BLaER1 (cell line): ENCODE data around the gene HNRNPL.
A peak's percentile ranks its signal among the peaks of the same experiment; 100 is the strongest.

Source experiments
- H3K27ac ChIP-seq: shearing (Covaris generic); formaldehyde crosslinking; 2 replicates; pipeline ENCODE4 v1.8.1; 2022
- H3K27me3 ChIP-seq: shearing (Covaris generic); formaldehyde crosslinking; 2 replicates; pipeline ENCODE4 v1.8.1; 2022
- H3K36me3 ChIP-seq: shearing (Covaris generic); formaldehyde crosslinking; 2 replicates; pipeline ENCODE4 v1.8.1; 2022
- H3K4me1 ChIP-seq: shearing (Covaris generic); formaldehyde crosslinking; 2 replicates; pipeline ENCODE4 v1.8.1; 2022
- H3K4me2 ChIP-seq: shearing (Covaris generic); formaldehyde crosslinking; 2 replicates; pipeline ENCODE4 v1.8.1; 2022
- H3K4me3 ChIP-seq: shearing (Covaris generic); formaldehyde crosslinking; 2 replicates; pipeline ENCODE4 v1.8.1; 2022
- H3K9ac ChIP-seq: shearing (Covaris generic); formaldehyde crosslinking; 2 replicates; pipeline ENCODE4 v1.8.1; 2022
- H3K9me3 ChIP-seq: shearing (Covaris generic); formaldehyde crosslinking; 2 replicates; pipeline ENCODE4 v1.8.1; 2022
- H4K20me1 ChIP-seq: shearing (Covaris generic); formaldehyde crosslinking; 2 replicates; pipeline ENCODE4 v1.8.1; 2022
- Cebpa-rat ChIP-seq: shearing (Covaris generic); IDR thresholded peaks from 2 replicates; pipeline ENCODE4 v1.8.1; 2022

HNRNPL gene

GRCh38 chr19:38845374-38846024, 4.3 kb downstream of the HNRNPL start:
- Histone ChIP-seq H3K27ac (no peak overlapping the region; the same call in 1 of the 2 replicates), H3K9ac (peak overlapping the region; percentile 36), H3K9me3 (no peaks in the 10 kb centered on the region), H3K4me2 (peak overlapping the region; percentile 36; the same call in 1 of the 2 replicates), H4K20me1 (peaks cover 87% of the 10 kb centered on the region), H3K27me3 (no peaks in the 10 kb centered on the region), H3K4me1 (peaks cover 83% of the 10 kb centered on the region), H3K4me3 (no peak overlapping the region), H3K36me3 (peaks cover 83% of the 10 kb centered on the region)
- no peak for TF ChIP-seq Cebpa-rat

DNA sequence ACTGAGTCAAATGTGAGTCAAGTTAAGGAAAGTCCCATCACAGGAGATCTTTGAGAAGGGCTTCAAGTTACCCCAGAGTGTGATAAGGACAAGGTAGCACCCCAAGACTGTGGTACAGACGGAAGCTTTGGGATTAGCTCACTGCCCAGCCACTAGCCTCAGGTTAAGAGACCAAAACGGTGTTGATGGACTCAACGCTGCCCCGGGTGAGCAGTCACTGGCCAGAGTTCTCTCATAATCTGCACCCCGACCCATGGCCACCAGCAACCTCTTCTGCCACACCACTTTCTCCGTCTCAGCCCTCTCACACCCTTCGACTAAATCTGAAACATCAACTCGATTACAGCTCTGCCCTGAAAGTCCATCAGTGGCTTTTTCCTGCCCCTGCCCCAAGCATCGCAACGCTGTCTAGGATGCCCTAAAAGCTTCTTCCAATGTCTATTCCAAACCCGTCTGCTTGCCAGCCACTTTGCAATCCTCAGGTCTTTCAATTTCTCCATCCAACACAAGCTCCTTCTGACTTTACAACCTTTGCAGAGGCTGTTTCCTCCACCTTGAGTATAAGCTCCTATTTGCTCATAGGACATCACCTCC, 5.6 kb downstream of the HNRNPL start:
- no peak overlapping the region for H3K27ac ChIP-seq
- H3K36me3 ChIP-seq = peaks cover 96% of the 10 kb centered on the region
- peaks cover 86% of the 10 kb centered on the region for H3K4me1 ChIP-seq
- no peak for TF ChIP-seq Cebpa-rat
- H3K27me3 ChIP-seq = no peaks in the 10 kb centered on the region
- H4K20me1 ChIP-seq = peaks cover 100% of the 10 kb centered on the region
- peak overlapping the region; percentile 76 for H3K4me2 ChIP-seq
- no peak overlapping the region; the same call in 1 of the 2 replicates for H3K4me3 ChIP-seq
- H3K9ac ChIP-seq = peak overlapping the region; percentile 42
- H3K9me3 ChIP-seq = no peaks in the 10 kb centered on the region

DNA sequence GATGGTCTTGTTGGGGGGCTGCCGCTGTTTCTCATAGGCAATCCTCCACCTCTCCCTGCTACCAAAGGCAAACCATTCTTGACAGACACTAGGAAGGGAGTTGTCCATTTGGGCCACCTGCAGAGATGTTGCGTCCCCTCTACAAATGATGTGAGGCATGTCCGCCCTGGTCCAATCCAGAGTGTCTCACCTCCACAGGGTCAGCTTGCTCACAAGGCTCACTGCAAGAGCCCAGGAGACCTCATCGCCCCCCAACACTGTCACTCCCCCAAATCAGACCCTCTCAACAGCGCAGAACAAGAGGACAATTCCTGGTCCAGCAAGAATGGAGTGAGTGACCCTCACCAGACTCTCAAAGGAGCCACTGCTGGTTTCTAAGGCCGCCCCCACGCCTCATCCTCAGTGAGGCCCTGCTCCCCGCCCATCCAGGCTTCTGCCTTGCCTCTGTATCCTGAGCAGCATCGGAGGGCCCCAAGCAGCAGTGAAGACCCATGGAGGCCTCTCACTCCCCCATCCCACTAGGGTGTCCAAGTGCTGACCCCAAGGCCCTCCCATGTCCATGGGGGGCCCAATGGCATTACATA, 6.5 kb downstream of the HNRNPL start:
- Histone ChIP-seq H3K4me1 (peaks cover 80% of the 10 kb centered on the region), H3K4me2 (peak overlapping the region; percentile 76), H4K20me1 (peaks cover 100% of the 10 kb centered on the region), H3K27ac (peak overlapping the region; percentile 54), H3K9me3 (no peaks in the 10 kb centered on the region), H3K36me3 (peaks cover 100% of the 10 kb centered on the region), H3K4me3 (peak overlapping the region; percentile 42; the same call in 1 of the 2 replicates), H3K9ac (peak overlapping the region; percentile 42), H3K27me3 (no peaks in the 10 kb centered on the region)
- no peak for TF ChIP-seq Cebpa-rat

GRCh38 chr19:38842439-38843174, 7.2 kb downstream of the HNRNPL start:
- H3K4me3 ChIP-seq = peak overlapping the region; percentile 42
- no peaks in the 10 kb centered on the region for H3K27me3 ChIP-seq
- TF ChIP-seq Cebpa-rat = no peak
- peak overlapping the region; percentile 54 for H3K27ac ChIP-seq
- H4K20me1 ChIP-seq = peaks cover 100% of the 10 kb centered on the region
- H3K9ac ChIP-seq = peak overlapping the region; percentile 42
- H3K4me2 ChIP-seq = peak overlapping the region; percentile 76
- peaks cover 100% of the 10 kb centered on the region for H3K36me3 ChIP-seq
- no peaks in the 10 kb centered on the region for H3K9me3 ChIP-seq
- peaks cover 74% of the 10 kb centered on the region for H3K4me1 ChIP-seq

DNA sequence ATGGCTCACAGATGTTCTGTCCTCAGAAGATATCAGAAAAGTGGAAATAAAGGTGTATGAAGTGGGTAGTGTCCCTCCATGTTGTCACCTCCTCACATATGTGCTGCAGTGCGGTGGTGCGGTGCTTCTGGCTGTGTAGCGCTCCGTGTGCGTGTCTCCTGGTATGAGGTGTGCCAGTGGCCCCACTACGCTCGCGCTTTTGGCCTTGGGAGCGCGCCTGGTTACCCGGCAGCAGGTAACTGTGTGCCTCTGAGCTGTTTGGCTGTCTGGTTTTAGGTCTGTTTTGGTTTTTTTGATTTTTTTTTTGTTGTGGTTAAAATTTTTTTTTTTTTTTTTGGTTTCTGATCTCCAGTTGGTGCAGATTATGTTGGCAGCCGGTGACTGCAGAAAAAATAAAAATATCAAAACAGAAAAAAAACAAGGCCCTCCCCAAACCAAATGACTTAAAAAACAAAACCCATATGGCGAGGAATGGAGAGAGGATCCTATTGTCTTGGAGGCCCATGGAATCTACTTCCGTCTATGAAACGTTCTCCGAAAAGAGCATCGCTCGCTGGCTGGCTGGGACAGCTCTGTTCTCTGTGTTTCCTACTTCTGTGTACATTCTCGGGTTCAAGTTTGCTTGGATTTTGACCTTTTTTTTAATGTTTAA, 7.9 kb downstream of the HNRNPL start:
- Histone ChIP-seq H3K4me1 (peaks cover 67% of the 10 kb centered on the region), H4K20me1 (peaks cover 100% of the 10 kb centered on the region)
- TF ChIP-seq Cebpa-rat = no peak

DNA sequence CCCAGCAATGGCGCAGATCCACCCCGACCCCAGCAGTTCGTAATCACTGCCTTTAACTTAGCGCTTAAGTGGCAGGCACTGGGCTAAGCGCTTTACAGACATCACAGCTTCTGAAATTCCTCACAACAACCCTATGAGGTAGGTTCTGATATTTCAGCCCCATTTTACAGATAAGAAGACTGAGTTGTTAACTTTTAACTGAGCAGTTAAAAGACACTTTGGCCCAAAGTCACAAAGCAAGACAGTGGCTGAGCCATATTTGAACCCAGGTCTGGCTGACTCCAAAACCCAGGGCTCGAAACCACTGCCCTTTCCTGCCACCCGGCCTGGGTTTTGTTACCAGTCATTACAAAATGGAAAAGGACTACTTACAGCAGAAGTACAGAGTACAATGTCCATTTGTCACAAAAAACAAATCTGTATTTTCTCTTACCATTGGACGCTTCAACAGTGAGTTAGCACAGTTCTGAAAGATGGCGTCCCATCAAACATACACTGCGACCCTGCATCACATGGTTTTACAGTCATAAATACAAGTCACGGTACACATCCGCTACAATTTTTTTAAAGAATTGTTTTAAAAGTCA, 8.5 kb downstream of the HNRNPL start:
- H3K27me3 ChIP-seq = no peaks in the 10 kb centered on the region
- H3K9ac ChIP-seq = no peak overlapping the region; the same call in 1 of the 2 replicates
- no peaks in the 10 kb centered on the region for H3K9me3 ChIP-seq
- TF ChIP-seq Cebpa-rat = no peak
- no peak overlapping the region for H3K4me3 ChIP-seq
- H4K20me1 ChIP-seq = peaks cover 100% of the 10 kb centered on the region
- H3K4me1 ChIP-seq = peaks cover 60% of the 10 kb centered on the region
- H3K36me3 ChIP-seq = peaks cover 100% of the 10 kb centered on the region
- 0 out of 2 replicates have a peak overlapping the region, but pooled peaks have one; percentile 54 for H3K27ac ChIP-seq
- no peak overlapping the region; the same call in 1 of the 2 replicates for H3K4me2 ChIP-seq

More for the DNA sequence above, 7.9 kb downstream of the HNRNPL start:
- no peaks in the 10 kb centered on the region for H3K27me3 ChIP-seq
- H3K4me2 ChIP-seq = peak overlapping the region; percentile 76
- peak overlapping the region; percentile 42; the same call in 1 of the 2 replicates for H3K9ac ChIP-seq
- H3K36me3 ChIP-seq = peaks cover 100% of the 10 kb centered on the region
- H3K4me3 ChIP-seq = peak overlapping the region; percentile 42; the same call in 1 of the 2 replicates
- peak overlapping the region; percentile 54 for H3K27ac ChIP-seq
- H3K9me3 ChIP-seq = no peaks in the 10 kb centered on the region

DNA sequence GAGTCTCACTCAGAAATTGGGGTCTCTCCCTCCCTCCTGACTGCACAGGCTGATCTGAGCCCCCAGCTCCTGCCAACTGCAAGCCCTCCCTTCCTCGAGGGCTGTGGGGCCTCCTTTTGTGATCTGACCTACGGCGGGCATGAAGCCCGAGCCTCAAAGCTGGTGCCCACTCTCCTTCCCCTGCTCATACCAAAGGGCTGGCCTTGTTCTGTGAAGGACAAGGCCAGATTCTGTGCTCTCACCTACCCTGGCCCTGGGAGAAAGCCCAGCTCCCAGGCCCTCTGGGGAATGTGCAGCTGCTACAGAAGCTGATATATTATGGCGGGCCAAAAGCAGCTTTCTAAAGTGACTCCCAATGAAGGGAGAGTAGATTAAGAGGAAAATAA, 9.2 kb downstream of the HNRNPL start:
- no peak for TF ChIP-seq Cebpa-rat
- peaks cover 100% of the 10 kb centered on the region for H3K36me3 ChIP-seq
- peaks cover 53% of the 10 kb centered on the region for H3K4me1 ChIP-seq
- H4K20me1 ChIP-seq = peaks cover 100% of the 10 kb centered on the region
- no peaks in the 10 kb centered on the region for H3K27me3 ChIP-seq
- H3K9ac ChIP-seq = no peak overlapping the region; the same call in 1 of the 2 replicates
- H3K4me3 ChIP-seq = no peak overlapping the region
- H3K27ac ChIP-seq = no peak overlapping the region
- H3K9me3 ChIP-seq = no peaks in the 10 kb centered on the region
- H3K4me2 ChIP-seq = no peak overlapping the region

GRCh38 chr19:38839816-38840582, 9.8 kb downstream of the HNRNPL start:
- Histone ChIP-seq H3K36me3 (peaks cover 100% of the 10 kb centered on the region), H3K27me3 (no peaks in the 10 kb centered on the region), H3K9ac (no peak overlapping the region; the same call in 1 of the 2 replicates), H4K20me1 (peaks cover 98% of the 10 kb centered on the region), H3K4me2 (no peak overlapping the region), H3K27ac (no peak overlapping the region), H3K9me3 (no peaks in the 10 kb centered on the region), H3K4me1 (peaks cover 48% of the 10 kb centered on the region), H3K4me3 (no peak overlapping the region)
- no peak for TF ChIP-seq Cebpa-rat
